Esophagus squamous epithelium (tissue), 5 donors: Measurements from ENCODE around the gene SUSD3. TPM values are rescaled to one million over a fixed set of nuclear protein-coding genes. Genes with fewer than 3 reads are reported as not detected.

Source experiments
- DNase-seq: peaks from one replicate; lab custom pipeline; 2025; lab: John Stamatoyannopoulos, UW
- H3K27ac ChIP-seq, 4 donors: fragments of 200-600 bp; sonication (generic); one replicate each; pipeline ENCODE4 v1.5.1; 2016 to 2019; ENCODE audit warnings: mild to moderate bottlenecking in 1 of 4
- H3K27me3 ChIP-seq, 4 donors: fragments of 200-600 bp; sonication (generic); 1 replicate in 3 of 4; 2 replicates in 1 of 4; pipeline versions ENCODE4 v1.5.1 to v1.6.0; 2017 to 2021; ENCODE audit warnings: antibody characterized with exemption in 1 of 4
- H3K36me3 ChIP-seq, 3 donors: fragments of 200-600 bp; sonication (generic); one replicate each; pipeline ENCODE4 v1.5.1; 2016 to 2019
- H3K4me1 ChIP-seq, 3 donors: fragments of 200-600 bp; sonication (generic); one replicate each; pipeline ENCODE4 v1.5.1; 2017 to 2019
- H3K4me3 ChIP-seq, 4 donors: fragments of 200-600 bp; sonication (generic); 1 replicate in 3 of 4; 2 replicates in 1 of 4; pipeline ENCODE4 v1.5.1; 2016 to 2019; ENCODE audit warnings: mild to moderate bottlenecking in 2 of 4, moderate library complexity in 1 of 4
- H3K9me3 ChIP-seq, 3 donors: fragments of 200-600 bp; sonication (generic); one replicate each; pipeline ENCODE4 v1.5.1; 2016 to 2019
- CTCF ChIP-seq, 6 experiments: fragments of 450-650 bp in 4 of 6; fragments of 200-600 bp in 2 of 6; sonication (generic) in 2 of 6; IDR thresholded peaks; one replicate each; pipeline ENCODE4 v1.5.1; 2016 to 2019; ENCODE audit warnings: antibody characterized with exemption in 6 of 6, mild to moderate bottlenecking in 4 of 6, moderate library complexity in 4 of 6
- POLR2A ChIP-seq, 4 donors: fragments of 450-650 bp; IDR thresholded peaks; one replicate each; pipeline ENCODE4 v1.6.1; 2017; ENCODE audit warnings: antibody characterized with exemption in 4 of 4, mild to moderate bottlenecking in 4 of 4, moderate library complexity in 3 of 4
- WGBS, 2 donors: methylation state at CpG; one replicate each; pipeline ENCODE4 v1.1.5; 2018; 5-methylcytosine and 5-hydroxymethylcytosine counted together
- intact Hi-C: fragments of 100-400 bp; cut with DNase I; formaldehyde crosslinking; loops from one replicate; pipeline ENCODE4 v1.15.0; 2022
- total RNA-seq, 4 donors: library from RNA; depleted of rRNA; stranded (reverse); fragments of >200 nt; gene quantifications; one replicate each; pipeline ENCODE4 v1.1.0, GENCODE V29; 2016
- donor health status: DM: yes; HTN: yes; CAD: no.

Gene SUSD3
- total RNA-seq, 4 donors from 2014 or later, result 0.22 to 5.8 (median 2.7) TPM

- Histone ChIP-seq H3K27me3 (no peaks in the 10 kb centered on the region), H3K36me3 (no peaks in the 10 kb centered on the region), H3K27ac (no peak overlapping the region), H3K4me1 (peaks cover 0 to 23% (median 0%) of the 10 kb centered on the region in 3 donors), H3K4me3 (no peak overlapping the region), H3K9me3 (no peaks in the 10 kb centered on the region)
- no peak for DNase-seq
- WGBS, 2 donors, result 74 to 91% methylated on average over 3 of the region's 3 CpGs
- intact Hi-C loops, result no loop called here
- TF ChIP-seq CTCF (IDR thresholded peaks at IDR 0.05) (no peak), POLR2A (IDR thresholded peaks at IDR 0.05) (no peak)
These were observed 8.6 kb downstream of the SUSD3 start for GRCh38 chr9:93066978-93067603.

GRCh38 chr9:93068956-93069355, 10.5 kb downstream of the SUSD3 start:
- no peak for TF ChIP-seq CTCF (IDR thresholded peaks at IDR 0.05)
- TF ChIP-seq POLR2A (IDR thresholded peaks at IDR 0.05), result no peak
- H3K4me1 ChIP-seq, result peaks cover 0 to 24% (median 0%) of the 10 kb centered on the region in 3 donors
- H3K9me3 ChIP-seq, result no peaks in the 10 kb centered on the region
- intact Hi-C loops, result no loop called here
- no peak overlapping the region for H3K27ac ChIP-seq
- no peak for DNase-seq
- H3K36me3 ChIP-seq, result no peaks in the 10 kb centered on the region
- WGBS, 2 donors, result 93 to 98% methylated on average over 4 of the region's 4 CpGs
- H3K27me3 ChIP-seq, result no peaks in the 10 kb centered on the region
- H3K4me3 ChIP-seq, result no peak overlapping the region

- H3K4me1 ChIP-seq, result peaks cover 0 to 19% (median 0%) of the 10 kb centered on the region in 3 donors
- TF ChIP-seq POLR2A (IDR thresholded peaks at IDR 0.05) (no peak), CTCF (IDR thresholded peaks at IDR 0.05) (no peak)
- 63 to 67% methylated on average over 7 of the region's 7 CpGs for WGBS, 2 donors
- intact Hi-C loops, result no loop called here
- no peaks in the 10 kb centered on the region for H3K27me3 ChIP-seq
- no peak overlapping the region for H3K4me3 ChIP-seq
- DNase-seq, result no peak
- H3K9me3 ChIP-seq, result no peaks in the 10 kb centered on the region
- H3K27ac ChIP-seq, result peak overlapping the region in 1 of 4 donors; percentile 18
- no peaks in the 10 kb centered on the region for H3K36me3 ChIP-seq
These were observed 13.0 kb downstream of the SUSD3 start for GRCh38 chr9:93071464-93071863.

- Histone ChIP-seq H3K9me3 (no peaks in the 10 kb centered on the region), H3K4me3 (no peak overlapping the region), H3K27me3 (no peaks in the 10 kb centered on the region), H3K27ac (peak overlapping the region in 2 of 4 donors; percentile 18 to 25), H3K4me1 (peaks cover 0 to 19% (median 0%) of the 10 kb centered on the region in 3 donors), H3K36me3 (no peaks in the 10 kb centered on the region)
- no peak for DNase-seq
- intact Hi-C loops, result no loop called here
- TF ChIP-seq CTCF (IDR thresholded peaks at IDR 0.05), result no peak
- no peak for TF ChIP-seq POLR2A (IDR thresholded peaks at IDR 0.05)
- 13 to 32% methylated on average over 3 to 4 of the region's 5 CpGs for WGBS, 2 donors
These were observed 13.9 kb downstream of the SUSD3 start for GRCh38 chr9:93072383-93072795.

- Histone ChIP-seq H3K27ac (no peak overlapping the region), H3K4me3 (no peak overlapping the region), H3K9me3 (no peaks in the 10 kb centered on the region), H3K4me1 (peaks cover 0 to 19% (median 0%) of the 10 kb centered on the region in 3 donors), H3K27me3 (no peaks in the 10 kb centered on the region), H3K36me3 (no peaks in the 10 kb centered on the region)
- no peak for DNase-seq
- intact Hi-C loops, result no loop called here
- TF ChIP-seq POLR2A (IDR thresholded peaks at IDR 0.05) (no peak), CTCF (IDR thresholded peaks at IDR 0.05) (no peak)
- 91 to 92% methylated on average over 10 to 12 of the region's 12 CpGs for WGBS, 2 donors
These were observed 17.7 kb downstream of the SUSD3 start for GRCh38 chr9:93076101-93076791.
